GM12892 (cell line): ENCODE results near the gene NKPD1.

Experiments
- POLR2A ChIP-seq: IDR thresholded peaks from 2 replicates; pipeline ENCODE4 v1.6.1; 2011; ENCODE audit warnings: low read depth, low read length, control low read depth
- POLR2AphosphoS5 ChIP-seq: IDR thresholded peaks from 2 replicates; pipeline ENCODE4 v1.6.1; 2011; ENCODE audit warnings: low read depth, low read length, control low read depth
- TAF1 ChIP-seq: IDR thresholded peaks from 2 replicates; pipeline ENCODE4 v1.6.1; 2011; ENCODE audit warnings: low read depth, mild to moderate bottlenecking, control low read depth, low read length, borderline replicate concordance

DNA sequence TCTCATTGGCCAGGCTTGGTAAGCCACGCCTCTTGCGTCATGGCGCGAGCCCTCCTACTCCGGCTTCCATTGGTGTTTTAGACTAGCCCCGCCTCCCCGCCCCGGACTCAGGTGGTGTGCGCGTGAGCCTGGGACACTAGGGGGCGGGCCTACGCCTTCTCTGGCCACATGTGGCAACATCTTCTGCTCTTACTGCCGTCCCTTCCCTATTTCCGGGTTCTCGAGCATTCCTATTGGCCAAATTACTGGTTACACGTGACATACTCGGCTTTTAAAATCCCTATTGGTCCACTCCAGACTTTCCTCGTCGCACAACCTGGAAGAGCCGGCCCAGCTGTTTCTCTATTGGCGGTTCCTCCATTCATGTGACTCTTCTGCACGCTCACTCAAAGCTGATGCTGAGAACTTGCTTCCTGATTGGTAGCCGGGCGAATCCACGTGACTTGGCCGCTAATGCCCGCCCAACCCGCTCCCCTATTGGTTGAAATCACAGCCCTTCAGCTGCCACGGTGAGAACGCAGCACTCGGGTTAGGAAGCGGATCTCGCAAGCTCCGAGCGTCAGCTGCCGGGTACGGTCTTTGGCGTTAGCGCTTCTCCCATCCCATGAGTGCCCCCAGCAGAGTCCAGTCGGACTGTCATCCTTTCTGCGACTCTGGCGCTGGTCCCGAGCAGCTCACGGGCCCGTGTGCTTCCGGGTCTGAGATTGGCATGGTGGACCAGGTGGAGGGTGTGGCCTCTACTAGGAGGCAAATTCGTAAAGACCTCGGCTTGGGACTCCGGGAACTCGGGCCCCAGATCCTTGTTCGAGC lies 17.7 kb upstream of the NKPD1 start, which contains the start of gene BLOC1S3:
- peak; percentile 71 for TF ChIP-seq POLR2A
- peak; percentile 84 for TF ChIP-seq POLR2AphosphoS5
- peak; percentile 30; the same call in 1 of the 2 replicates for TF ChIP-seq TAF1
